SJCRH30 (cell line): ENCODE data around the gene KLK6. TPM values are rescaled to one million over a fixed set of nuclear protein-coding genes. Genes with fewer than 3 reads are reported as not detected.
"Not testable (repeated sequence)": the region's sequence is repeated elsewhere in the genome, so short reads cannot be mapped to it uniquely, and the experiment has no call there.

ENCODE experiments used
- DNase-seq, 2 experiments: peaks; one replicate each; pipeline ENCODE4 v3.0.0-alpha.2; 2015 to 2020
- H3K27ac ChIP-seq: fragments of 250-450 bp; sonication (Bioruptor Pico); 2 replicates; pipeline ENCODE4 v1.5.1; 2020; ENCODE audit warnings: mild to moderate bottlenecking, moderate library complexity
- H3K27me3 ChIP-seq: fragments of 250-450 bp; sonication (Bioruptor Pico); 2 replicates; pipeline ENCODE4 v1.5.1; 2020; ENCODE audit warnings: mild to moderate bottlenecking, moderate library complexity
- H3K36me3 ChIP-seq: fragments of 250-450 bp; sonication (Bioruptor Pico); 2 replicates; pipeline ENCODE4 v1.5.1; 2020; ENCODE audit warnings: mild to moderate bottlenecking, moderate library complexity
- H3K4me1 ChIP-seq: fragments of 250-450 bp; sonication (Bioruptor Pico); 2 replicates; pipeline ENCODE4 v1.5.1; 2020; ENCODE audit warnings: mild to moderate bottlenecking, moderate library complexity
- H3K4me3 ChIP-seq: fragments of 250-450 bp; sonication (Bioruptor Pico); 2 replicates; pipeline ENCODE4 v1.5.1; 2020; ENCODE audit warnings: mild to moderate bottlenecking, moderate library complexity
- H3K9me3 ChIP-seq: fragments of 250-450 bp; sonication (Bioruptor Pico); replicated peaks from 2 replicates; pipeline ENCODE4 v1.5.1; 2020; ENCODE audit warnings: mild to moderate bottlenecking, moderate library complexity
- total RNA-seq: library from RNA; depleted of rRNA; stranded (reverse); fragments of >200 nt; shearing (Covaris generic); gene quantifications from 2 replicates; pipeline ENCODE4 v1.2.3, GENCODE V29; 2014

Gene KLK6
- total RNA-seq, 1 experiment from 2014 or later, result not detected

DNA sequence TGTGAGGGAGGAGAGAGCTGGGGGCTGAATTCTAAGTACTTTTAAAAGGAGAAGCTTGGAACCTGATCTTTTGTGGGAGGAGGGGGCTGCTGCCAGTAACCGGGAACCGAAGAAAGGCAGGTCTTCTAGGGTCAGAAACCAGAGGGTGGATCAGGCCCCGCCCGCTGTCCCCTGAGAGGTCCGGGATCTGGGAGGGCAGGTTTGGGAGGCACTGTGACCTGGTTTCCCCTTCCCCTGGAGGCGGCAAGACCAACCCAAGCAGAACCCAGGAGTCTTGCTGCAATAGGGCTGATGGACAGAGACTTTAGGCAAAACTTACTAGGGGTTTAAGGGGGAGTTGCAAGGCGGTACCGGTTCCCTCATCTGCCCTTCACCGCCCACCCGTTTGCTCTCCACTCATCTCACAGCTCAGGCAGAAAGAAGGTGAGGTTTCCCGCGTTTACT is 32.7 kb upstream of the KLK6 start:
- DNase-seq, result no peak
- Histone ChIP-seq H3K36me3 (no peaks in the 10 kb centered on the region), H3K27me3 (peaks cover 4% of the 10 kb centered on the region; the same call in 1 of the 2 replicates), H3K9me3 (no peaks in the 10 kb centered on the region), H3K4me1 (no peaks in the 10 kb centered on the region), H3K27ac (no peak overlapping the region), H3K4me3 (no peak overlapping the region)

DNA sequence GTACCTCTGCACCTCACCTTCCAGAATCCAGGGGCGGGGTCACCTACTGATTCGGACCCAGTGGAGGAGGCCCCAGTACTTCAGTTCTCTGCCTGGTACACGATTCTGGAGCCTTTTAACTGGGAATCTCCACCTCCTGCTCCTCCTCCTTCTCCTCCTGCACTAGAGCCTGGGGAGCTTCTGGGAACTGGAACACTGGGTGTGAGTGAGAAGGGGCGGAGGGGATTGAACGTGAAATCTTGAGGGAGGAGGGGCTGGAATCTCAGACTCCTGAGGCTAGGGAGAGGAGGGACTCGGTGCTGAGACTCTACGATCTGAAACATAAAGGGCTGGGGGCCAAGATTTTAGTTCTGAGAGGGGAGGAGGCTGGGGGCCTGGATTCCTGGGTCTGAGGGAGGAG is 32.1 kb upstream of the KLK6 start, which contains the start of gene KLK8:
Gene KLK8 (minus strand): TSS at position 90 of the 400 bp plus-strand sequence. CDS start 437 bp downstream, outside the sequence.
- no peak within 1 kb of the TSS for H3K4me3 ChIP-seq
- no peaks in the 10 kb centered on the region for H3K4me1 ChIP-seq
- no peak within 1 kb of the TSS for H3K27ac ChIP-seq
- DNase-seq, result no peak
- H3K9me3 ChIP-seq, result no peaks in the 10 kb centered on the region
- no peaks in the 10 kb centered on the region for H3K36me3 ChIP-seq
- no peaks in the 10 kb centered on the region for H3K27me3 ChIP-seq

DNA sequence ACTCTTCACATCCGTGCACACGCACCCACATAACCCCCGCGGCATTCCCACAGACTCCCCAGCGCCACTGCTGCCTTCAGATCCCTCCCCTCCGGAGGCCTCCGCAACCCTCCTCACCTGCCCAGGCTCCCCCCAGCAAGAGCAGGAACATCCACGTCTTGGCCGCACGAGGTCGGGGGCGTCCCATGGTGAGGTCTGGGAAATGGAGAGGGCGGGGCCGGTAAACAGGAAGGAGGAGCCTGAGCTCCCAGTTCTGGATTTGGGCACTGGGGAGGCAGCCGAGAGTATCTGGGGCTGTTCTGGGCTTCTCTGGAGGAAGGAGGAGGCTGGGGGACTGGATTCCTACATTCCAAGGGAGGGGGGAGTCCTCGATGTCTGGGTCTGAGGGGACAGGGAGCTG is 31.6 kb upstream of the KLK6 start:
- no peak overlapping the region for H3K4me3 ChIP-seq
- H3K27ac ChIP-seq, result no peak overlapping the region
- H3K27me3 ChIP-seq, result no peaks in the 10 kb centered on the region
- DNase-seq, result no peak
- H3K4me1 ChIP-seq, result no peaks in the 10 kb centered on the region
- no peaks in the 10 kb centered on the region for H3K9me3 ChIP-seq
- H3K36me3 ChIP-seq, result no peaks in the 10 kb centered on the region

DNA sequence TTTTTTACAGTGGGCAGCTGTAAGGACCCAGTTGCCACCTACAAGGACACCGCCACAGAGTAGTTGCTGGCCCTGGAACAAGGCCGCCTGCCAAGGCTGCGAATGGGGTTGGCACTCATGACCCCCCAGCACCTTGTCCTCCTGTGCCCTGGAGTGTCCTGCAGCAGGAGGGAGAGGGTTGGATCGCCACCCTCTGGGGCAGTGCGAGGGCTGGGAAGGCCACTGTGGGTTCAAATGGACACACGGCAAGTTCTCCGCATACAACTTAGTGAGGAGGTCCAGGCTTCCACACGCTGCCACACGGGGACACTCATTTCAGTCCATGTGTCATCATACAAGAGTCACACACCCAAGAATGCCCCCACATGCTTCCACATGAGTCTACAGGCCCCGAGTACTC is 31.0 kb upstream of the KLK6 start:
- H3K4me3 ChIP-seq, result no peak overlapping the region
- no peak for DNase-seq
- H3K27ac ChIP-seq, result no peak overlapping the region
- no peaks in the 10 kb centered on the region for H3K36me3 ChIP-seq
- no peaks in the 10 kb centered on the region for H3K4me1 ChIP-seq
- H3K27me3 ChIP-seq, result no peaks in the 10 kb centered on the region
- no peaks in the 10 kb centered on the region for H3K9me3 ChIP-seq

DNA sequence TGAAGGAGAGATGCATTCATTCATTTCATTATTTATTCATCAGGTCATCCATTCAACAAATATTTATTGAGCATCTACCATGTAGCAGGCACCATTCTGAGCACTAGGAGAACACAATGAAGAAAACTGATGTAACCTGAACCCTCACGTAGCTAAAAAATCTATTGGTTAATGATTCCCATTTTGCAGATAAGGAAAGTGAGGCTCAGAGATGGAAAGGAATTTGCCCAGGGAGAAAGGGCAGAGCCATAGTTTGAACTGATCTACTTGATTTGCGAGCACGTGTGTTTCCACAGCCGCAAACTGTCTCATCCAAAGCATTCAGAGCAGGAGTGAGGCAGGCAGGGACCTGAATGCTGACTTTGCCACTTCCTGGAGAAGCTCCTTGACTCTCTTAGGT is 29.3 kb upstream of the KLK6 start:
- Histone ChIP-seq H3K36me3 (no peaks in the 10 kb centered on the region), H3K9me3 (no peaks in the 10 kb centered on the region), H3K27ac (no peak overlapping the region), H3K4me1 (no peaks in the 10 kb centered on the region), H3K4me3 (no peak overlapping the region), H3K27me3 (no peaks in the 10 kb centered on the region)
- DNase-seq, result no peak

DNA sequence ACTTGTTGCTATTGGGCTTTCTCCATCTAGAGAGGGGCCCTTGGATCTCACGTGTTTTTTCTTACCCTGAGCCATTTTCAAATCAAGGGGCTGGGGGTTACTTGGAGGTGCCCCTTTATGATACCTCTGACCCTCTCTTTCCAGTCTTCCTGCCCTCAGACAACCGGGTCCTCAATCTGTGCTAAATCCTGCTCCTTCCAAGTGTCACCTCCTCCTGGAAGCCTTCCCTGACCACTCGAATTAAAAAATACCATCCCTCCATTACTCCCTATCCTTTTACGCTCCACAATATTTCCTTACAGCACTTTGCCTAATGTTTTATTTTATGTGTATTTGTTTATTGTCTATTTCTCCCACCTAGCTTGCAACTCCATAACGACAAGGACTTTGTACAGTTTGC is 28.7 kb upstream of the KLK6 start:
- Histone ChIP-seq H3K27me3 (no peaks in the 10 kb centered on the region), H3K4me3 (no peak overlapping the region), H3K9me3 (no peaks in the 10 kb centered on the region), H3K4me1 (no peaks in the 10 kb centered on the region), H3K36me3 (no peaks in the 10 kb centered on the region), H3K27ac (no peak overlapping the region)
- DNase-seq, result no peak

DNA sequence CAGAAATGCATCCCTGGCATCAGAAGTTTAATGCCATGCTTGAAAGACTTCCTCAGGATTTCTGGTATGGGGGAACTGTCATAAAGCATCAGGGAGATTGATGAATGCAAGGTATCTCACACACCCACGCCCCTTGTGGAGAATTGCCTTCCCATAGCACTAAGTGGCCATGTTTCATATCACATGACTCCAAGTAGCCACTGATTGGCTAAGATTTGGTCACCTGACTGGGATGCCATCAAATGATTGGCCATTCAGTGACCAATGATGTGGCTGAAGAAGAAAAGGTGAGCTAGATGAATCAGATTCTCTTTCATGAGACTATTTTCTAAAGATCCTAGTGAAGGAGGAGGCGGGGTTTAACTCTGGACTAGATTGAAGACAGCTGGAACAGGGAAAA is 24.7 kb upstream of the KLK6 start:
- H3K27me3 ChIP-seq, result no peaks in the 10 kb centered on the region
- no peaks in the 10 kb centered on the region for H3K36me3 ChIP-seq
- no peaks in the 10 kb centered on the region for H3K9me3 ChIP-seq
- no peak overlapping the region for H3K4me3 ChIP-seq
- H3K4me1 ChIP-seq, result no peaks in the 10 kb centered on the region
- H3K27ac ChIP-seq, result no peak overlapping the region
- DNase-seq, result peak; percentile 19 to 42

DNA sequence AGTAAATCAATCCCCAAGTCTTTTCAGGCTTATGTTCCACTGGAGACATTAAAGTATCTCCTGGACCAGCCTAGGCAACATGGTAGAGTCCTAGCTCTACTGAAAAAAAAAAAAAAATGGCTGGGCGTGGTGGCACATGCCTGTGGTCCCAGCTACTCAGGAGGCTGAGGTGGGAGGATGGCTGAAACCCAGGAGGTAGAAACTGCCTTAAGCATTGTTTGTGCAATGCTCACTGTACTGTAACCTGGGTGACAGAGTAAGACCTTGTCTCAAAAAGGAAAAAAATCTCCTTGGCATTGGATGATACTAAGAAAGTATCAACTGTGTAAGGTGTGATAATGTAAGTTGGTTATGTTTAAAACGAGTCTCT is 23.3 kb upstream of the KLK6 start:
- Histone ChIP-seq H3K9me3 (no peaks in the 10 kb centered on the region), H3K4me3 (no peak overlapping the region), H3K27me3 (no peaks in the 10 kb centered on the region), H3K36me3 (no peaks in the 10 kb centered on the region), H3K27ac (no peak overlapping the region), H3K4me1 (no peaks in the 10 kb centered on the region)
- DNase-seq, result no peak

DNA sequence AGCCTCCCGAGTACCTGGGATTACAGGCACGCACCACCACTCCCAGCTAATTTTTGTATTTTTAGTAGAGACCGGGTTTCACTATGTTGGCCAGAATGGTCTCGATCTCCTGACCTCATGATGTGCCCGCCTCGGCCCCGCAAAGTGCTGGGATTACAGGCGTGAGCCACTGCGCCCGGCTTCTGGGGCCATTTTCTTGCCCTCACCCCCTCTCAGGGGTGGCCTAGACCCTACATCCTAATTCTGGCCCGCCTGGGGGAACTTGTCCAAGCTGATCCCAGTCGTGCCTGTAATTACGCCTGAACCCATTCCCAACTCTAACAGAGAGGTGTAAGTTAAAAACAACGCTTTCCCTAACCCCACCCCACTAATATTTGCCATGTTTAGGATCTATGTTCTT is 15.0 kb upstream of the KLK6 start:
- H3K36me3 ChIP-seq, H3K9me3 ChIP-seq, H3K4me3 ChIP-seq, H3K27me3 ChIP-seq, H3K27ac ChIP-seq, DNase-seq, H3K4me1 ChIP-seq: not testable (repeated sequence)

DNA sequence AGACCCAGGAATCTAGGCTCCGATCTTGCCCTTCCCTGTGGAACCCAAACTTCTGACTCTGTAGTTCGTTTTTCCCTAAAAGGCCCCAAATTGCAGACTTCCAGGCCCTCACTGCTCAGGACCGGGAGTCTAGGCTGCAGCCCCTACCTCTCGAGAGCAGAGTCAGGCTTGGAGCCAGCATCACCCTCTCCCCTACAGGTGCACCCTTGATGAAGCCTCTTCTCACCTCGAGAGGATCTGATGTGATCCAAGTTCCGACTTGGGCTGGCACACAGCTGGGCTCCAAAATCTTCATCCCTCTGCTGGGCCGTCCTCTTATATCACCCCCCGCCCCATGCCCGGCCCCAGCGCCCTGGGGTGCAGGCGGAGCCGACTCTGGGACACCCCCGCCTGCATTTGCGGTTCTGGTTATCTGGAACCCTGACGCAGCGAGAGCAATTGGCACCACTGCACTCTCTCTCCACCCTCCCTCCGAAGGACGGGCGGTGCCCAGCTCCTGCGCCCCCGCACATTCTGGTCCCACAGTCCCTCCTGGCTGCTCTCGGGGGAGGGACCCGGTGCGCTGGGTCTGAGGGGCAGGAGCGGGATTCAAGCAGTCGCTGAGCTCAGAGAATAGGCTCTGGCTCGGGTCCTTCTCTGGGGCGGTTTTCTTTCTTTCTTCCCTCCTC is 14.4 kb upstream of the KLK6 start, which contains the start of gene KLK7:
Gene KLK7 (minus strand): TSS at position 293 of the 668 bp plus-strand sequence. CDS start 1,518 bp downstream, outside the sequence.
- Histone ChIP-seq H3K27ac (no peak within 1 kb of the TSS), H3K4me3 (no peak within 1 kb of the TSS), H3K27me3 (no peaks in the 10 kb centered on the region), H3K4me1 (no peaks in the 10 kb centered on the region), H3K9me3 (no peaks in the 10 kb centered on the region), H3K36me3 (no peaks in the 10 kb centered on the region)
- no peak for DNase-seq

DNA sequence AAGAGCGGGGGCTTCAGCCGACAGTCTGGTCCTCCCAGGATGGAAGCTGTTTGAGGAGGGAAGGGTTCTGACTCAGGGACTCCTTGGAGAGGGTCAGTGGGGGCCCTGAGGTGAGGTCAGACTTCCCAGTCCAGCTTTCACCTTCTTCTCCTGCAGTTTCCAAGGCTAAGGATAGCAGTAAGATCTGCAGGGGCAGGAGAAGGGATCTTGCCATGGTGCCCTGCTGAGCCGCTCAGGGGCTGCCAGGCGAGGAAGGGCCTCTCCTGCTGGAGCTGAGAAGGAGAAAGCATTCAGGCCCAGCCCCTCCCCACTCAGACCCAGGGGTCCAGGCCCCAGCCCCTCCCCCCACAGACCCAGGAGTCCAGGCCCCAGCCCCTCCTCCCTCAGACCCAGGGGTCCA is 12.8 kb upstream of the KLK6 start:
- H3K9me3 ChIP-seq, result no peaks in the 10 kb centered on the region
- H3K27me3 ChIP-seq, result no peaks in the 10 kb centered on the region
- no peak overlapping the region for H3K27ac ChIP-seq
- no peaks in the 10 kb centered on the region for H3K4me1 ChIP-seq
- H3K4me3 ChIP-seq, result no peak overlapping the region
- DNase-seq, result no peak
- no peaks in the 10 kb centered on the region for H3K36me3 ChIP-seq

DNA sequence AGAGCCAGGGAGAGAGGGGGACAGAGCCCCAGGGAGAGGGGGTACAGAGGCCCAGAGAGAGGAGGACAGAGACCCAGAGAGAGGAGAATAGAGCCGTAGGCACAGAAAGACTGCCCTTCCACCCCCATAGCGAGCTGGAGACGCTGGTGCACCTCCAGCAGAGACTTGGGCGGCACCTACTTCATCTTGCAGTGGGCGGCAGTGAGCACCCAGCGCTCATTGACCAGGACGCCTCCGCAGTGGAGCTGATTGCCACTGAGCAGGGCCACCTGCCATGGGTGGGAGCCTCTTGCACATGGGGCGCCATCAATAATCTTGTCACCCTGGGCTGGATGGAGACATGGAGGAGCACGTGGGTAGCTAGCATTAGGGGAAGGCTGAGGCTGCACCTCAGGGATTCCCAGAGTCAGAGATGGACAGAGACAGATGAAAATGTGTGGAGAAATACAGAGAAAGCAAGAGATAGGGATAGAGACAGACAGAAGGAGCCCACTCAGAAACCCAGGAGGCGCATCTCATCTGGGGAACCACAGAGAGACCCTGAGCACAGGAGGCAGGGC is 12.3 kb upstream of the KLK6 start:
- no peak for DNase-seq
- Histone ChIP-seq H3K27ac (no peak overlapping the region), H3K4me1 (no peaks in the 10 kb centered on the region), H3K27me3 (no peaks in the 10 kb centered on the region), H3K4me3 (no peak overlapping the region), H3K9me3 (no peaks in the 10 kb centered on the region), H3K36me3 (no peaks in the 10 kb centered on the region)

DNA sequence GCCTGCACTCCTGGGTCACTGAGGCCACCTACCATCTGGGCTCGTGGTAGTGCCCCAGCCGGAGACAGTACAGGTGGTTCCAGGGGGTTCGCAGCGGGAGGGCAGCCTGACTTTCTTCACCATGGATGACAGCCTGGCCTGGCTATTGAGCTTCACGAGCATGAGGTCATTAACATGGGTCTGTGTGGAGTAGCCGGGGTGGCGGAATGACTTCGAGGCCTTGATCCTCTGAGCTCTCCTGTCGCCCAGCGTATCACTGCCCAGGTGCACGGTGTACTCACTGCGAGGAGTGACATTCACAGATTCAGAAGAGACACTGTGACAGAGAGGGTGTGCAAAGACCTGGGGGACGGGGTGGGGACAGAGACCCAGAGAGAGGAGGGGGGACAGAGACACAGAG is 10.8 kb upstream of the KLK6 start:
- no peaks in the 10 kb centered on the region for H3K9me3 ChIP-seq
- H3K36me3 ChIP-seq, result no peaks in the 10 kb centered on the region
- H3K4me3 ChIP-seq, result no peak overlapping the region
- H3K4me1 ChIP-seq, result no peaks in the 10 kb centered on the region
- H3K27me3 ChIP-seq, result no peaks in the 10 kb centered on the region
- H3K27ac ChIP-seq, result no peak overlapping the region
- DNase-seq, result no peak

DNA sequence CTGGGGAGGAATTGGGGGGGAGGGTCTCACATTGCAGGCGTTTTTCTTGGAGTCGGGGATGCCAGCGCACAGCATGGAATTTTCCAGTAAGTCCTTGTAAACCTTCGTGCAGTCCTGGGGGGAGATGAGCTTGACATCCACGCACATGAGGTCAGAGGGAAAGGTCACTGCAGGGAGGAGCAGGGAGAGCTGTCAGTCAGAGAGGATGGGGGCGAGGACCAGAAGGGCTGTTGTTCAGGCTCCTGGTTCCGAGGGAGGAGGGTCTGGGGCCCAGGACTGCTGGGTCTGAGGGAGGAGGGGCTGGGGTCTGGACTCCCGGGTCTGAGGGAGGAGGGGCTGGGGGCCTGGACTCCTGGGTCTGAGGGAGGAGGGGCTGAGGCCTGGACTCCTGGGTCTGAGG is 10.4 kb upstream of the KLK6 start:
- H3K27me3 ChIP-seq, result no peaks in the 10 kb centered on the region
- no peaks in the 10 kb centered on the region for H3K4me1 ChIP-seq

DNA sequence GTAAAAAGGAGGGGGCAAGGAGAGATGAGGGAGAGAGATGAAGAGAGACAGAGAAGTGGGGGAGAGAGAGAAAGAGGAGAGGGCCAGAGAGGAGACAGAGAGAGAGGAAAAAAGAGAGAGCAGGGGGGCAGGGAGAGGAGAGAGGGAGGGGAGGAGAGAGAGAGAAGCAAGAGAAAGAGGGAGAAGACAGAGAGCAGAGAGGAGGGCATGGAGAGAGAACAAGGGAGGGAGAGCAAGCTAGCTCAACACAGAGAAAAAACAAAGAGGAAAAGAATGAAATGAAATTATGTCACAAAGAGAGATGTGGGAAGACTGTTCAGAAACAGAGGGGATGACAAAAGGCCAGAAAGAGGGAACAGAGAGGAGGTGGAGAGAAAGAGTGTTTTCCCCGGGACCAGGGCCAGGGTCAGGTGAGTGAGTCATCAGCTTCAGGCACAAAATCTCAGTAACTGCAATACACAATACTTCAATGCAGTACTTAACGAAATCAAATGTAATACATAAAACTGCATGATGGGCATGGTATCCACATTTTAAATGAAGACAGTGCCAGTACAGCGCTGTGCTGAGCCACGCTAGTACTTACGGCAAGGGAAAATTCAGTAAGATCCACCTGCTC is 9.5 kb upstream of the KLK6 start:
- H3K4me3 ChIP-seq, result no peak overlapping the region
- H3K27me3 ChIP-seq, result no peaks in the 10 kb centered on the region
- DNase-seq, result no peak
- H3K9me3 ChIP-seq, result no peaks in the 10 kb centered on the region
- no peak overlapping the region for H3K27ac ChIP-seq
- no peaks in the 10 kb centered on the region for H3K4me1 ChIP-seq
- no peaks in the 10 kb centered on the region for H3K36me3 ChIP-seq

More for the DNA sequence above, 10.4 kb upstream of the KLK6 start:
- no peak for DNase-seq
- no peak overlapping the region for H3K4me3 ChIP-seq
- no peak overlapping the region for H3K27ac ChIP-seq
- H3K9me3 ChIP-seq, result no peaks in the 10 kb centered on the region
- no peaks in the 10 kb centered on the region for H3K36me3 ChIP-seq

DNA sequence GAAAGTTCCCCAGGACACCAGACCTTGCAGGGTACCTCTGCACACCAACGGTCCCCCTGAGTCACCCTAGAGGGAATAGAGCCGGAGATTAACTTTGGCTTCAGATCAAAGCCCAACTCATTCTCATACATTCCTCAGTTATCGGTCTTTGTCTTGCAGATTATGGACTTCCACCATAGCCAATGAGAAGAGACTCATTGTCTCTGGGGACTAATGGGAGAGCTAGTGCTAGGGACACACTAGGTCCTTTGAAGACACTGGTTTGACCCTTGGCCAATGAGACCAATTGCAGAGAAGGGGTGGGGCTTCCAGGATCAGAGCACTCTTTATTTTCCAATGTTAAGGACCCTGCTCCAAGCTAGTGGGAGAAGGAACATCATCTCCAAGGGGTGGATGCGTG is 8.2 kb upstream of the KLK6 start:
- Histone ChIP-seq H3K27ac (no peak overlapping the region), H3K27me3 (no peaks in the 10 kb centered on the region), H3K4me3 (no peak overlapping the region), H3K36me3 (no peaks in the 10 kb centered on the region), H3K9me3 (no peaks in the 10 kb centered on the region), H3K4me1 (no peaks in the 10 kb centered on the region)
- DNase-seq, result no peak
